CD4-positive, alpha-beta T cell treated with Interleukin-10 for 1 hour (primary cell): ENCODE data around the gene TSPAN1.

Experiments used
- DNase-seq: peaks from one replicate; pipeline ENCODE4 v3.0.0-alpha.2; 2020

The TSPAN1 gene

GRCh38 chr1:46188295-46189030 lies 13.6 kb downstream of the TSPAN1 start:
- DNase-seq, result no peak

- DNase-seq, result no peak
These were observed 15.7 kb downstream of the TSPAN1 start for GRCh38 chr1:46190539-46190938.

- DNase-seq, result no peak
These were observed 16.3 kb downstream of the TSPAN1 start for GRCh38 chr1:46191033-46191701.

- DNase-seq, result no peak
These were observed 17.3 kb downstream of the TSPAN1 start for GRCh38 chr1:46192171-46192570.

- no peak for DNase-seq
These were observed 18.4 kb downstream of the TSPAN1 start for GRCh38 chr1:46193285-46193684.

- no peak for DNase-seq
These were observed 19.2 kb downstream of the TSPAN1 start for GRCh38 chr1:46193984-46194570.

- DNase-seq, result no peak
These were observed 19.8 kb downstream of the TSPAN1 start for GRCh38 chr1:46194641-46195193.

- no peak for DNase-seq
These were observed 21.7 kb downstream of the TSPAN1 start for GRCh38 chr1:46196609-46197008.

GRCh38 chr1:46197560-46197963 lies 22.7 kb downstream of the TSPAN1 start:
- no peak for DNase-seq

- peak; percentile 78 for DNase-seq
These were observed 23.3 kb downstream of the TSPAN1 start, which contains the start of gene POMGNT1 for GRCh38 chr1:46197964-46198811. TSS of gene POMGNT1 (minus strand) at chr1:46198434. CDS start at chr1:46197821, 613 bp downstream.

GRCh38 chr1:46199233-46199749 lies 24.4 kb downstream of the TSPAN1 start:
- no peak for DNase-seq

- DNase-seq, result no peak
These were observed 29.0 kb downstream of the TSPAN1 start for GRCh38 chr1:46203738-46204405.

- DNase-seq, result no peak
These were observed 29.5 kb downstream of the TSPAN1 start for GRCh38 chr1:46204406-46204742.

GRCh38 chr1:46205141-46205540 lies 30.3 kb downstream of the TSPAN1 start:
- DNase-seq, result no peak

GRCh38 chr1:46205791-46206190 lies 30.9 kb downstream of the TSPAN1 start:
- no peak for DNase-seq

- DNase-seq, result no peak
These were observed 31.5 kb downstream of the TSPAN1 start for GRCh38 chr1:46206399-46206798.

GRCh38 chr1:46210561-46210960 lies 35.7 kb downstream of the TSPAN1 start:
- no peak for DNase-seq

- DNase-seq, result no peak
These were observed 36.2 kb downstream of the TSPAN1 start for GRCh38 chr1:46211051-46211450.

- no peak for DNase-seq
These were observed 40.6 kb downstream of the TSPAN1 start for GRCh38 chr1:46215504-46215903.

GRCh38 chr1:46218443-46218842 lies 43.6 kb downstream of the TSPAN1 start:
- no peak for DNase-seq

- no peak for DNase-seq
These were observed 44.9 kb downstream of the TSPAN1 start for GRCh38 chr1:46219551-46220520.
